Caki2 (cell line): Measurements from ENCODE around the gene HBS1L. TPM values are rescaled to one million over a fixed set of nuclear protein-coding genes. Genes with fewer than 3 reads are reported as not detected.

Experiments
- DNase-seq: peaks from one replicate; pipeline ENCODE4 v3.0.0-alpha.2; 2015; ENCODE audit warnings: low read depth
- in situ Hi-C: cut with HindIII; loops from 2 replicates; pipeline ENCODE4 v1.10.0; 2016; ENCODE audit warnings: low sequenced_read_pairs, low pct_unique_long_range_greater_than_20kb, mixed read lengths
- total RNA-seq: library from RNA; depleted of rRNA; stranded (reverse); fragments of >200 nt; shearing (Covaris generic); gene quantifications from 2 replicates; pipeline ENCODE4 v1.2.3, GENCODE V29; 2014; ENCODE audit warnings: low replicate concordance

The HBS1L gene
- total RNA-seq, 1 experiment from 2014 or later, result 46.4 TPM

DNA sequence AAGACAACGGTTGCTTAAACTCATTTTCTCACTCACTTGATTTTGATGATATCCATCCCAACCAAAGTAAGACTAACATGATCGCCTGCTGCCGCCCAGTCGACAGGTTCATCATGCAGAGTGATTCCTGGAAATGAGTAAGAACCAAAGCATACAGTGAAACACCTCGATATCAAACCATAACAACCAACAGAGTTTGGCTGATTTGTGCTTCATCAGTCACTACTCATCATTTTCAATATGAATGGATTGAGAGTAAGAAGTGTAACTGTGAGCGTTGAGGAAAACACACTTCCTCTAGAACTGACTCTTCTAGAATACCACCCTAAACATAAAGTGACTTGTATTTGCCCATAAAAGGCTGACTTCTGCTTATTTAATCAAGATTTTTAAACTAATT, 75.5 kb downstream of the HBS1L start:
- in situ Hi-C loops, result no loop called here
- DNase-seq, result no peak

DNA sequence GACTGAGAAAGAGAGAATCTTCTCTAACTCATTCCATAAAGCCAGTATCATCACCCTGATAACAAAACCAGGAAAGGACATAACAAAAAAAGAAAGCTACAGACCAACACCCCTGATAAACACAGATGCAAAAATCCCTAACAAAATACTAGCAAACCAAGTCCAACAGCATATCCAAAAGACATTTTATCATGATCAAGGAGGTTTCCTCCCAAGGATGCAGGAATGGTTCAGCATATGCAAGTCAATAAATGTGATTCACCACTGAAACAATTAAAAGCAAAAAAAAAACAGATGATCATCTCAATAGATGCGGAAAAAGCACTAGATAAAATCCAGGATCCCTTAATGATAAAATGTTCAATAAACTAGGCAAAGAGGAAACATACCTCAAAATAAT, 80.3 kb downstream of the HBS1L start:
- no peak for DNase-seq
- in situ Hi-C loops, result no loop called here

DNA sequence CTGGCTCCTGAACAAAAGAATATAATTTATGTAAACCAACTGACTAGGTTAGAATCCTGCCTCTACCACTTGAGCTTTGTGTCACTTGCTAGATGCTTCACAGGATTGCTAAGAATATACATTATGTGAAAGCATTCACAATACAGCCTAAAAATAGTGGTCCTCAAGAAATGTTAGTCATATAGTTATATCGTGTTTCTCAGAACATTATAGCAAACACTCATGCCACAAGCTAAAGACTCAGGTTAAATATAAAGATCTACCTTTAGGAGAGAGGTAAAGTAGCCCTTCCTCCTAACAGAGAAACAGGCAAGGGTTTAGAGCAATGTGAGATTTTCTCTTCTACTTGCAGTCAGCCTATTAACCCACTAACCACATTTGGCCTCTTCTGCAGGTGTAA, 86.9 kb downstream of the HBS1L start:
- in situ Hi-C loops, result no loop called here
- no peak for DNase-seq

DNA sequence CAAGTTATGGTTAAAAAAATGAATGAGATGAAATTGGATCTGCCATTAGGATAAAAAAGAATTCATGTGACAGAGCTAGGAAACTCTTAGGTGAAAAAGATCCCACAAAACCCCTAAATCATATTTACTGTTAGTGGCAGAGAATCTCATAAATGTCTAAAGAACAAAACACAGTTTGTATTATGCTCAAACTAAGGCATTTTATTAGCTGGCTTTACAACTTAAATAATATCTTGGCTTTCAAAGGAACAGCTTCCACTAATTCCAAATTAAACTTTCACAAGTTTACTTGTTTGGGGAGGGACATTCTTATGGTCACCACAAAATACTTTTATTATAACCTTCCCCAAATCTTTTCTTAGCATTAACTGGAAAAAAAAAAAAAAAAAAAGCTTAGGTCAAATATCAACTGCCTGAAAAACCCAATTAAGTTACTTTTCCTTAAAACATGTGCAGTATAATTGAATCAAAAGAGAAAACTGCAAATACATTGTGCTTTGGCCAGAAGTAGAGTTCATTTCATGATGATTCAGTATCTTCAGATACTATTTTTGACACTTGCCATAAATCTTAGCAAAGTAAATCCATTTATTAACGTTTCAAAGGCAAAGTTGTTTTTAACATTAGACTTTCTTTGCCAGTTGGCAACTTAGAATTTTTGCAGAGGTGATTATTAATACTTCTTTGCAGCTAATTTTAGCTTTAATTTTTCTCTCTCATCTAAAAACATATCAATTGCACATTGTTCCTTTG, 90.0 kb downstream of the HBS1L start:
- in situ Hi-C loops, result no loop called here
- no peak for DNase-seq

DNA sequence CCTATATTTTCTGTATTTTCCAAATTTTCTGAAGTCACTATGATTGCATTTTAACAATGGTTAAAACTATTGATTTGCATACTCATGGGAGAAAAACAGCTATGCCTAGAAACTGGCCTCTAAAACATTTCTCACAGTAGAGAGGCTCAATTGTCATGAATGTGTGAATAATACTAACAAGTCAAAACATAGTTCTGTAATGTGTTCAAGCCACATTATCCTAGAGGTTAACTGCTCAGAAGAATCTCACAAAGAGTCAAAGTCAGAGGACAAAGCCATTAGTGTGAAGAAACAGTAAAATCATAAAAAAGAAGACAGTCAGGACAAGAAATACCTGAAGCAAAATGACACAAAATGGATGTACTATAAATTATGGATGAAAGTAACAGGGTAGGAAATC, 92.2 kb downstream of the HBS1L start:
- in situ Hi-C loops, result no loop called here
- no peak for DNase-seq

DNA sequence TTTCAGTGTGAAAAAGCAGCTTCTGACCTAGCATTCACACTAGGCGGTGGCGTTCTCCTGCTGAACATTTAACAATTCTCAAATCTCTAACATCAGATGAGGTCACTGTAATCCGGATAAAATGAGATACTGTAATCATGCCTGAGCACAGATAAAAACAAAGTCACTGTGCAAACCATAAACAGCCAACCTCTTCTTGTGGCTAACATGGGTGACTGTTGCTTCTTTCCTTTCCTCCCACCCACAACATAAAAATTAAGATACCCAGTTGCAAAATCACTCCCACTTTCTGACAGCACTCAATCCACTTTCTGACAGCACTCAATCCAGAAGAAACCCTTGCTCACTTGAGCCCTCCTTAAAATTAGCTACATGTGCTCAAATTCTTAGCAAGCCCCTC, 93.3 kb downstream of the HBS1L start:
- no peak for DNase-seq
- in situ Hi-C loops, result no loop called here

DNA sequence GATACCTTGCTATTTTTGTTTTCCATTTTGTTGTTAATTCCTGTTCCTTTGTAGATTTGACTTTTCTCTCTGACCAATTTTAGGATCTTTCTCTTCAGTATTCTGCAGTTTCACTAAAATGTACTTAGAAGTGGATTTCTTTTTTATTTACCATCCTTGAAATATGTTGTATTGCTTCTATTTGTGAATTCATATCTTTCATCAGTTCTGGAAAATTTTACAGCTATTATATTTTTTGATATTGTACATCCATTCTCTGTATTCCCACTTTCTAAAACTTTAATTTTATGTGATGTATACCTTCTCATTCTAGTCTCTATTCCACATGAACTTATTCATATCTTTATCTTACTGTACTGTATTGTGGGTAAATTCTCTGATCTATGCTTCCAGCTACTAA, 95.0 kb downstream of the HBS1L start:
- DNase-seq, result no peak
- in situ Hi-C loops, result no loop called here

DNA sequence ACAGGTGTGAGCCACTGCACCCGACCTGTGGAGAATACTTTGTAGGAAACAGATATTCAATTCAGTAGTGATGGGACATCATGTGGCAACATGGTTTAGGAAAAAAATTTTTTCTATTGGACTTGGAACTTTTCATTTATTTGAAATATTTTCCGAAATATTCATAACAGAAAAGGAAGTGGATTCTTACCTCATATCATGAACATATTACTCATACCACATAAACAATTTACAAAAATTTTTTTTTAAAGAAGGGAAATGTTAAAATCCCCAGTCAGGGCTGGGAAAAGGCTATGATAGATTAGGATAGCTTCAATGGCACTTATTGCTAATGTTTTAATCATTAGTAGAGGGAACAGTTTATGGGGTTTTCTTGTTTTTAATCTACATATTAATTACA, 97.9 kb downstream of the HBS1L start:
- DNase-seq, result no peak
- in situ Hi-C loops, result no loop called here

DNA sequence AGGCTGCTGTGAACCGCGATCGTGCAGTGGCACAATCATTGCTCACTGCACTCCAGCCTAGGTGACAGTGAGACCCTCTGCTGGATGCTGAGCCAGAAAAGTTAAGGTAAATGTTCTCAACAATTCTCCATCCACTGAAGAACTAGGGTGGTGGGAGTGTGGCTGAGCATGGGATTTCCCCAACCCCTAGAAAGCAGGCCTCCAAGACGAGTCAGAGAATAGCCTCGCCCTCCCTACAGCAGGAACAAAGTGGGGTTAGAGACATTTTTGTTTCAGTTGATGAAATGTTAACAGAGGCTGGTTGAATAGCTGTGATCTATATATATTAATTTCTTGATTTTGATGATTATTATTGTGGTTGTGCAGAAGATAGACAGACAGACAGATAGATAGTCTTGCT, 98.6 kb downstream of the HBS1L start:
- in situ Hi-C loops, result no loop called here
- DNase-seq, result no peak

DNA sequence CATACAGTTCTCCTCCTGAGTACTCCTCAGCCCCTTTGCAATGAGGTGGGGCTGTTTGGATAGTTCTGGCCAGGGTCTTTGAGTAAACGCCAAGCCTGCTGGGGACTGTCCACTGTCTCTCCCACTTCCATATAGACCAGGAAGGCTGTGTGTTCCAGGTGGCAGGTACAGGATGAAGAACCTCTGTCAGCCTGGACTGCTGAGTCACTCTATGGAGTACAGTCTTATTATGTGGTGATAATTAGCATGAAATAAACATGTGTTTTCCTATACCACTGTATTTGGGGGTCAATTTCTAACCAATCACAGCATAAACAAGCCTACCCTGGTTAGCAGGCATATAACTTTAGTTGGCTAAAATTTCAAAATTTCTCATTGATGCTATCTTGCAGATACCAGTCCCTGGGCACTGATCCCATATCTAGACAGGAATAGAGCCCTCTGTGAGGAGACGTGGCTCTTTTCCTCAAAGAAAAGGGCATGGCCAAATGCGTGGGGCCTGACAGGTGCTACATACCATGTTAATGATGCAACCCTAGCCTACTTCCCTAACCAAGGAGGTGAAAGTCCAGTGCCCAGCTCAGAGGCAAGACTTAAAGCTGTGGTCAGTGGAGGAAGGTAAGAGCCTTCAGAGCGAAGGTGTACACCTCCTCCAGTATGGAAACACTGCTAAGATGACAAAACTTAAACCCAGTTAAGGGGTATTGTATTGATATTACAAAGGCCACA, 100.2 kb downstream of the HBS1L start:
- no peak for DNase-seq
- in situ Hi-C loops, result no loop called here

DNA sequence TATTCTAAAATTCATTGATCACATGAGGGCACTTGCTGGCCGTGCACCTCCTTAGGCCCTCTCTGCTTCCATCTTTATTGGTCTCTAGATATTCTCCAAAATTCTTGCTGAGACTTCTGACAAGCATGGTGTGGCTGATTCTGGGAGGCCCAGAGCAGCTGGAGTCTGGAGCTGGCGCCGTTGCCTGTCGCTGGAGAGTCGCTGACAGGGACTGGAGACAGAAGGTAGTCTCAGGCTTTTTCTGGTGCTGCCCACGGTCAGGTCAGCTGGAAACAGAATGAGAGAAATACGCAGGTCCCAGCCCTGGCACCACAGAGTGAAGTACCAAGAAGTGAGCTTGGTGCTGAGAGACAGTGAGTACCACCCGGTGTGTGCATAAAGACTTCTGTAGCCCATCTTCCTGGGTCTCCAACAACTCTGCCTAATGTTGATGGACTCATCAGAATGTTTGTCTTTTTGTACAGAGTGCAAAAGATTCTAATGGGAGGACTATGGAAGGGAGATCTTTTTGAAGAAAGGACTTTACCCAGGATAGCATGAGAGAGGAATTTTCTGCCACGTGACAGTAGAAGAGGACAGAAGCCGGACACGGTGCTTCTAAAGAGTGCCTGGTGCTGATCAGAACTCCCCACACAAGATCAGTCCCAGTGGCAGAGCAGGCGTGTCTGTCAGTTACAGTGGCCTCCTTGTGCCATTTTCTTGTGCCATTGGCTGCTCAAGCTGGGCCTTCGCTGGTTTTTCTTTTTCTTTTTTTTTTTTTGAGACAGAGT, 102.9 kb downstream of the HBS1L start:
- in situ Hi-C loops, result no loop called here
- DNase-seq, result no peak

DNA sequence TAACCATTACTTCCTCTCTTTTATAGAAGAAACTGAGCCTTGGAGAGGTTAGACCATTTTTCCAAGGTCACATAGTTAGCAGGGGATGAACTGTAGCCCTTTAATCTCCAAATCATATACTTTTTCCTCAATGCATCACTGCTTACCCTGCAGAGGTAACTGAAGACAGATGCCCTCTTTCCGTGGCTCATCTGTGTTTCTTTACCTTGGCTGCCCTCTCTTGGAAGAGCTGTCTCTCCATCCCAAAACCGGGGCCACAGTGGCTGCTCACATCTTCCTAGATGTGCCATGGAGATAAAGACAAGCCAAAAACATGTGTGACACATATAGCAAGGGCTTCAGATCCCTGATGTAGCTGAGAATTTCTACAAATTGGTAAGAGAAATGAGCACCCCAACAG, 104.1 kb downstream of the HBS1L start:
- no peak for DNase-seq
- in situ Hi-C loops, result no loop called here

DNA sequence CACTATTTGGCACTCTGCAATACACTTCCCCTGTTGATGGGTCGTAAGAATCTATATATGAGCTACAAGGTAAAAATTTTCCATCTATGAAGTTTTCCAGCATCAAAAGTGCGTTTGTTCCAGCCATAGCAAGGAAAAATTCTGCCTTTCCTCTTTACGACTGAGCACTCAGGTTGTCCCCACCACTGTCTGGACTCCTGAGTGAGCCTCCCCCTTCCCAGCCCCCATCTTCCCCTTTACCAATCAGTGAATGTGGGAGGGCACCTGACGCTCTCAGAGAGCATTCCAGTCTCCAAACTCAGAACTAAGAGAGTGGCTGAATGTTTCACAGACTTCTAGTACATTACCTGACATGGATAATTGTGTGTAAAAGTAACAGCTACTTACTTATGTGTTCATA, 104.7 kb downstream of the HBS1L start, which contains the start of gene ALDH8A1:
ALDH8A1 (minus strand) TSS at position 175 of the 400 bp plus-strand sequence; CDS start at position 127, 48 bp downstream.
- DNase-seq, result no peak
- in situ Hi-C loops, result no loop called here

DNA sequence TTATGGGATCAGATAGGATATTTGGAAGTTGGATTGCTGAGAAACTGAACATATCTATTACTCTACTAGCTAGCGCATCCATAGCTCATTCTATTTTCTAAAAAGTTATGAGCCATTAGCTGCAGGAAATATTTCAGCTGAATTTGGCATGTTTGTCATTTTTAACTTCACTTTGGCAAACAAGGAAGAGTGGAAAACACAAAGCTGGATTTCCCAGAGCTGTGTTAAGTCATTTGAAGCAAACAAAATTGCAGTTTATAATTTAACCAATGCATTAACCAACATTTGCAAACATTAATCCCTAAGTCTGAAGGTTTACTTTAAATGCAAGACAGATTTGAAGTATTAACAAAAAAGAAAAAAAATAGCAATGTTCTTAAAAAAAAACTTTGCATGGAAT, 105.9 kb downstream of the HBS1L start:
- in situ Hi-C loops, result no loop called here
- no peak for DNase-seq

DNA sequence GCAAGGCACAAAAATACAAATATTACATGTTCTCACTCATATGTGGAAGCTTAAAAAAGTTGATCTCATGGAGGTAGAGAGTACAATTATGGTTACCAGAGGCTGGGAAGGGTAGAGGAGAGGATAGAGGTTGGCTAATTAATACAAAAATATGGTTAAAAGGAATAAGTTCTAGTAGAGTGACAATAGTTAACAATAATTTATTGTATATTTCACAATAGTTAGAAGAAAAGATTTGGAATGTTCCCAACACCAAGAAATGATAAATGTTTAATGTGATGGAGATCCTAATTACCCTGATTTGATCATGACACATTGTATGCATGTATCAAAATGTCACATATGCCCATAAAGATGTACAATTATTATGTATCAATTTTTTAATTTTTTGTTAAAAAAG, 106.5 kb downstream of the HBS1L start:
- no peak for DNase-seq
- in situ Hi-C loops, result no loop called here

DNA sequence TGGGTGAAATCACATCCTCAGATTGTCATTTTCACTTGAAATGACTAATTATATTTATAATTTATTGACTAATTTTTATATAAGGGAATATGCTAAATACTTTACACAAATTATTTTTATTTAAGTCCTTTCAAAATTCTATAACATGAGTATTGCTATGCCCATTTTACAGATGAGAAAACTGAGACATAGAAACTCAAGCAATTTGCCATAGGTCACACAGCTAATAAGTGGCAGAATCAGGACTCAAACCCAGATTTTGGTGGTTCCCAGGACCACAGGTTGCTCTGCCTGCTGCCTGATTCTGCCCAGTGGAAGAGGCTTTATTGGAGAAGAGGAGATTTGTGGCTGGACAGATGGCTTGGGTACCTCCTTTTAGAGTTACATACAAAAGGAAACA, 109.6 kb downstream of the HBS1L start:
- DNase-seq, result no peak
- in situ Hi-C loops, result no loop called here

DNA sequence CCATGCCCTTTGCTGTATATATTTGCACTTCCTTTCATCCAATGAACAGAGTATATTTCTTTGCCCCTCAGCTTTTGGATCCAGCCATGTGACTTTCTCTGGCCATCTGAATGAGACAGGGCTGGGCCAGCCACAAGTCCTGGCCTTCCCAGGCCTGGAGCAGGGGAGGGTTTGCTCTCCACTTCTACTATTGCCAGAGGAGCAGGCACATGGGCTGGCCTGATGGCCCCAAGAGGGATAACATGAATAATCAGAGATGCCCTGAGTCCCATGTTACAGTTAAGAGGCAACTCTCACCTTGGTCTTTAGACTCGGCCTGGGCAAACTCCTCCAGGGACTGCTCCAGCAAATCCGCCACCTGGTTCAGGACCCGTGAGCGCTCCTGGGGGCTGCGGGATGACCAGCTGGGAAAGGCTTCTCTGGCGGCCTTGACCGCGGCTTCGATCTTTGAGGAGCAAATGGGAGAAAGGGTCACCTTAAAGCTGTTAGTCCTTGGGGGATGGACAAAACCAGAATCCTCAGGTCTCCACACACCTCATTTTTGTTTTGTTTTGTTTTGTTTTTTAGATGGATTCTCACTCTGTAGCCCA, 111.0 kb downstream of the HBS1L start:
- no peak for DNase-seq
- in situ Hi-C loops, result no loop called here

DNA sequence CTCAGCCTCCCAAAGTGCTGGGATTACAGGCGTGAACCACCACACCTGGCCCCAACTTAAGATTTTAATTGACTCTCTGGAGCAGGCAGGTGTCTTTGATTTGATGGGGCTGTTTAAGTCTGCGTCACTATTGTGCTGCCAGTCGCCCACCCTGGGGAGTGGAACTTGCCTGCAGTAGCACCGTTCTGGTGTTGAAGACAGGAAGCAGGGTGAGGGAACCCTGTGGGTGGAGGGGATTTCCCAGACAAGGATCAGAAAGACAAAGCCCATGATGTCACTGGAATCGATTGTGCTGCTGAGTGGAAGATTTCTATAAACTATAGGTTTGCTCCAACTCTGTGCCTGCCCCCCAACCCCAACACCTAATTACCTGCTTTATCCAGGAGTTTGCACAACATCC, 115.7 kb downstream of the HBS1L start:
- DNase-seq, result no peak
- in situ Hi-C loops, result no loop called here

DNA sequence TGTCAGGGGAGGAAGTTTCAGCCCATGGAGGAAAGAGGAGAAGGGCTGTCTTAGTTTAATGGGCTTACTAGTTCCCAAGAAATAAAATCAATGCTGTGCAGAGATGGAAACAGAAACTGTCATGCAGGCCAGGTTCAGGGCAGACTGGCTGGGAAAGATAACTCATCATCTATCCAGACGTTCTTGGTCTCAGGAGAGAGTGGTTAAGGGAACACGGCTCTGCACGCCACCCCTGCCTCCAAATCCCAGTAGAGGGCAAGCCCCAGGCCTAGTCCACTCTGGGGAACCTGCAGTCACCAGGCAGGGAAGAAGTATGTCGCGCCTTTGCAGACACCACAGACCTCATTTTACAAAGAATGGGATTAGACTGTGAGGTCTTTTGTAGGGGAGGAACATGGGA, 117.2 kb downstream of the HBS1L start:
- DNase-seq, result no peak
- in situ Hi-C loops, result no loop called here
